ENCODE measurements around the gene EXOC3L1. TPM values are rescaled to one million over a fixed set of nuclear protein-coding genes. Genes with fewer than 3 reads are reported as not detected.

The EXOC3L1 gene
- total RNA-seq, 4 donors from 2014 or later, result 0.20 to 2.3 (median 0.88) TPM

DNA sequence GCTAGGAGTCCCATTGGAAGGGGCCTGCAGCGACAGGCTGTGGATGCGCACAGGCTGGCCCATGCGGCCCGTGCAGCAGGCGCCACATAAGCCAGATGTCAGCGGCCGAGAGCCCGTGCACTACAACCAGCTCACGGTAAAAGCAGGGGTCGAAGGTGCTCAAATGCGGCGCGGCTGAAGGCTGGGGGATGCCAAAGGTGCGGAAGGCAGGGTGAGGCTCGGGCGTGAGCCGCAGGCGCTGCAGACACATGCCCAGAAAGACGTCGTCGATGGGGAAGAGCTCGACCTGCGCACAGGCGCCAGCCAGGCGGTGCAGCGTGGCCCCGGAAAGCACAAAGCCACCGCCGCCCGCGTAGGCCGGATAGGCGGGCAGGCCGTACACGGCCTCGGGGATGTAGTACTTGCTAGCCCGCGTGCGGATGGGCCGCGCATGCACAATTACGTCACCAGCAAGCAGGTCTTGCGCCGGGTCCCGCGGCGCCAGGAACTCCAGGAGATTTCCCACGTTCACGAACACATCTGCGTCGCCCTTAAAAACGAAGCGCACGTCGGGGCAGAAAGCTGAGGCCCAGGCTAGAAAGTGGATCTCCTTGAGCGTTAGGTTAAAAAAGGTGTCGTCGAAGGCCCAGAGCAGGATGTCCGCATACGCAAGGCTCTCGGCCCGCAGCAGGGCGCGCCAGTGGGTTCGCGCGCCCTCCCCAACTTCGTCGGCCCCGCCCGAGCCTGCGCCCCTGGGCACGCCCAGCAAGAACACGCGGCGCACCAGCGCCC lies 40.5 kb downstream of the EXOC3L1 start:
- Histone ChIP-seq H3K4me3 (no peak overlapping the region), H3K4me1 (peaks cover 0 to 13% of the 10 kb centered on the region in 2 donors), H3K36me3 (peaks cover 0 to 44% of the 10 kb centered on the region in 2 donors), H3K9me3 (no peaks in the 10 kb centered on the region), H3K27me3 (peaks cover 3 to 12% (median 4%) of the 10 kb centered on the region in 3 donors), H3K27ac (no peak overlapping the region)
- ATAC-seq (no peak), DNase-seq (no peak)
- TF ChIP-seq, protein P1, sequence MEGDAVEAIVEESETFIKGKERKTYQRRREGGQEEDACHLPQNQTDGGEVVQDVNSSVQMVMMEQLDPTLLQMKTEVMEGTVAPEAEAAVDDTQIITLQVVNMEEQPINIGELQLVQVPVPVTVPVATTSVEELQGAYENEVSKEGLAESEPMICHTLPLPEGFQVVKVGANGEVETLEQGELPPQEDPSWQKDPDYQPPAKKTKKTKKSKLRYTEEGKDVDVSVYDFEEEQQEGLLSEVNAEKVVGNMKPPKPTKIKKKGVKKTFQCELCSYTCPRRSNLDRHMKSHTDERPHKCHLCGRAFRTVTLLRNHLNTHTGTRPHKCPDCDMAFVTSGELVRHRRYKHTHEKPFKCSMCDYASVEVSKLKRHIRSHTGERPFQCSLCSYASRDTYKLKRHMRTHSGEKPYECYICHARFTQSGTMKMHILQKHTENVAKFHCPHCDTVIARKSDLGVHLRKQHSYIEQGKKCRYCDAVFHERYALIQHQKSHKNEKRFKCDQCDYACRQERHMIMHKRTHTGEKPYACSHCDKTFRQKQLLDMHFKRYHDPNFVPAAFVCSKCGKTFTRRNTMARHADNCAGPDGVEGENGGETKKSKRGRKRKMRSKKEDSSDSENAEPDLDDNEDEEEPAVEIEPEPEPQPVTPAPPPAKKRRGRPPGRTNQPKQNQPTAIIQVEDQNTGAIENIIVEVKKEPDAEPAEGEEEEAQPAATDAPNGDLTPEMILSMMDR (IDR thresholded peaks at IDR 0.05 in 4 of 5, conservative IDR thresholded peaks at IDR 0.05 in 1 of 5), result no peak
- TF ChIP-seq POLR2A (IDR thresholded peaks at IDR 0.05), result no peak
- in situ Hi-C loops (cut with MboI; ENCODE audit: low sequenced_read_pairs in 4 of 4), result loop anchor here in 3 of 4 donors (10.0 kb wide), 3 partner anchors 135 to 185 kb away; partner anchors contain the start of gene CES3 (in 1 of the 3)
- intact Hi-C loops (cut with DNase I; ENCODE audit: low total_unique reads), result no loop called here

DNA sequence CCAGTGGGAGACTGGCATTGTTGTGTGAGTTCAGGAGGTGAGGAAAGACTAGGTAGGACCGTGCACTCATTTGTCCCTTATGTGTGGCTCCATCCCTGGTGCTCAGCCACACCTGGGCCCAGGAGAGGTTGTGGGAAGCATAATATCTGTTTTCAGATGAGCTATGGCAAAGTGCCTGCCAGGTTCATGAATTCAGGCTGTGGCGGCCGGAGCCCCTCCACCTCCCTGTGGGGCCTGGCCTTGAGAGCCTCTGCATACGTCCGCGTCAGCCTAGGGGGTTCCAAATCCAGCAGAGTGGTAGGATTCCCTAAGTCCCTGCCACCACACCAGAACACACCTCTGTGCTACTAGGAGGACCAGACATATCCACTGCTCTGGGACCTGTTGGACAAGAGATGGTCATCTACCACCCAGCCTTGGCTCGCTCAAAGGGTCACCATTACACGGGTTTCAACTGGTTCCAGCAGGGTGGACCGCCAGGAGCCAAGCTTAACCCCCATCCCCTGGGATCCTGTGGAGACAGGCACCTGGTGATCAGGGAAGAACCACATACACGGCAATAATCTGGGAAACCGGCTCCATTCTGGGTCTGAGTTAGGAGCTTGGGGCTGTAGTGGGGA lies 41.2 kb downstream of the EXOC3L1 start:
- TF ChIP-seq, protein P1 (IDR thresholded peaks at IDR 0.05 in 4 of 5, conservative IDR thresholded peaks at IDR 0.05 in 1 of 5), result no peak
- TF ChIP-seq POLR2A (IDR thresholded peaks at IDR 0.05), result no peak
- H3K36me3 ChIP-seq, result peaks cover 0 to 51% of the 10 kb centered on the region in 2 donors
- no peak overlapping the region for H3K4me3 ChIP-seq
- in situ Hi-C loops (cut with MboI; ENCODE audit: low sequenced_read_pairs in 4 of 4) (no loop called here), intact Hi-C loops (cut with DNase I; ENCODE audit: low total_unique reads) (no loop called here)
- no peaks in the 10 kb centered on the region for H3K9me3 ChIP-seq
- H3K4me1 ChIP-seq, result peaks cover 0 to 13% of the 10 kb centered on the region in 2 donors
- DNase-seq, result no peak
- peaks cover 3 to 12% (median 4%) of the 10 kb centered on the region in 3 donors for H3K27me3 ChIP-seq
- no peak overlapping the region for H3K27ac ChIP-seq
- no peak for ATAC-seq

DNA sequence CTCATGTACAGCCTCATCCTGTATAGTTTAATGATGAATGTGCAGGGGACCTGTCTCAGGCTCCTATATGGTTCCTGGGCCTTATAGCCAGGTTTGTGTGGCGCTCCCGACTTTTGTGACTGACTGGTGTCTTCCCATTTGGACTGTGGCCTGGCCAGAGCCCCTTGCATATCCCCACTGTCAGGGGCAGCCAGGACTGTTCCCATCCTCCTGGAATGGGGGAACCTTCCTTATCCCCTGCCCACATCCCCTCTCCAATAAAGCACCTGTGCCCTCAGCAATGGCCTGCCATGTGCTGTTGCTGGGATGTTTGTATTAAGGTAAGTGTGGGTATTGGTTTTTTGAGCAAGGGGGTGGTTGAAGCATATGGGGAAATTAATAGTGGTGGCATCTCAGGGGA lies 41.7 kb downstream of the EXOC3L1 start:
- peaks cover 3 to 12% (median 4%) of the 10 kb centered on the region in 3 donors for H3K27me3 ChIP-seq
- TF ChIP-seq POLR2A (IDR thresholded peaks at IDR 0.05), result no peak
- TF ChIP-seq, protein P1 (IDR thresholded peaks at IDR 0.05 in 4 of 5, conservative IDR thresholded peaks at IDR 0.05 in 1 of 5), result no peak
- intact Hi-C loops (cut with DNase I; ENCODE audit: low total_unique reads) (no loop called here), in situ Hi-C loops (cut with MboI; ENCODE audit: low sequenced_read_pairs in 4 of 4) (no loop called here)
- H3K36me3 ChIP-seq, result peaks cover 0 to 56% of the 10 kb centered on the region in 2 donors
- DNase-seq, result no peak
- no peak overlapping the region for H3K27ac ChIP-seq
- ATAC-seq, result no peak
- H3K4me1 ChIP-seq, result peaks cover 0 to 13% of the 10 kb centered on the region in 2 donors
- no peaks in the 10 kb centered on the region for H3K9me3 ChIP-seq
- no peak overlapping the region for H3K4me3 ChIP-seq

DNA sequence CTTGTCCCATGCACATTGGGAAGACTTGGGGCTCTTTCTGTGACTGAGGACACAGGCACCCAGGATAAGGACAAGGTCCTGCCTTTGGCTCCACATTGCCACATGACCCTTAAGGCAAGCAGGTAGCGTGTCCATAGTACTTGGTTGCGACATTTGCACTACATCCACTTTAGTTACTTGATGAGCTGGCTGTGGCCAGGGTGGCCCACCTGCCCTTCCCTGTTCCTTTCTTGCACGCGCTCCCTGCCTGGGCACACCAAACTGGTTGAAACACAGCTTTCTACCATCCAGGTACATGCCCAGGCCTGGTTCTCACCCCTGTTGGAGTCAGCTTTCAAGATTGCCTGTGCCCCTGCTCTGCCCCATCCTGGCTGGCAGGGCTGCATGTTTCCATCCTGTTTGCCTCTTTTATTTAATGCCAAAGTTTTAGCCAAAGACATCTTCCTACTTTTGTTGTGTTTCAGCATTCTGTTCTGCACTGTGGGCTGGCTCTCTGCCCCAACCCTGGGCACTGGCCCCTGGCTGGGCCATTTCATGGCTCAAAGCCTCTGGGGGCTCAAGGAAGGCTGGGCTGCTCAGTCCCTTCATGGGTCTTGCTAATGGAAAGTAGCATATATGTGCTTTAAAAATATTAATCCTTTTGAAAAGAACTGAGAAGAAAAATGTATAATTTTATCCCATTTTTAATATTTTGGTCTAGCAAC lies 42.3 kb downstream of the EXOC3L1 start:
- H3K36me3 ChIP-seq, result peaks cover 0 to 62% of the 10 kb centered on the region in 2 donors
- TF ChIP-seq, protein P1 (IDR thresholded peaks at IDR 0.05 in 4 of 5, conservative IDR thresholded peaks at IDR 0.05 in 1 of 5), result no peak
- TF ChIP-seq POLR2A (IDR thresholded peaks at IDR 0.05), result no peak
- in situ Hi-C loops (cut with MboI; ENCODE audit: low sequenced_read_pairs in 4 of 4), result no loop called here

More for the DNA sequence above, 42.3 kb downstream of the EXOC3L1 start:
- Histone ChIP-seq H3K27ac (no peak overlapping the region), H3K27me3 (peaks cover 3 to 12% (median 4%) of the 10 kb centered on the region in 3 donors), H3K9me3 (no peaks in the 10 kb centered on the region), H3K4me3 (no peak overlapping the region), H3K4me1 (peaks cover 0 to 13% of the 10 kb centered on the region in 2 donors)
- intact Hi-C loops (cut with DNase I; ENCODE audit: low total_unique reads), result no loop called here
- DNase-seq, result no peak
- no peak for ATAC-seq

Measured in gastrocnemius medialis (tissue), 4 donors.